ENCODE data around the gene MEGF11.

DNA sequence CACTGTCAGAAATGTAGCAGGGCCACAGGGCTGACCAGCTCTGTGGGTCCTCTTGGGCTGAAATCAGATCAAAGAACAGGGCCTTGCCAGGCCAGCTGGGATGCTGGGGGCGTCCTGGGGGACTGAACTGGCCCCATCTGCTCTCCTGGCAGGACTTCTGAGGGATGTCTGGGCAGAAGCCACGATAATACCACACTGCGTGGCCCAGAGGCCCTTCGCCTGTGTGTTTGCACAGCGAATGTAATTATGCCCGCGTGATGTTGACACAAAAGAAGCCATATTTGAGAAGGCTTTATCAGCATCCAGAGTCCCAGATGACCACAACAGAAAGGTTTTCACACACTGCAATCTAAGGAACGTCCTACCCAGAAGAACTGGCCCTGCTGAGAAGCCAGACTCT is 210.3 kb downstream of the MEGF11 start:
- TF ChIP-seq, protein P1, sequence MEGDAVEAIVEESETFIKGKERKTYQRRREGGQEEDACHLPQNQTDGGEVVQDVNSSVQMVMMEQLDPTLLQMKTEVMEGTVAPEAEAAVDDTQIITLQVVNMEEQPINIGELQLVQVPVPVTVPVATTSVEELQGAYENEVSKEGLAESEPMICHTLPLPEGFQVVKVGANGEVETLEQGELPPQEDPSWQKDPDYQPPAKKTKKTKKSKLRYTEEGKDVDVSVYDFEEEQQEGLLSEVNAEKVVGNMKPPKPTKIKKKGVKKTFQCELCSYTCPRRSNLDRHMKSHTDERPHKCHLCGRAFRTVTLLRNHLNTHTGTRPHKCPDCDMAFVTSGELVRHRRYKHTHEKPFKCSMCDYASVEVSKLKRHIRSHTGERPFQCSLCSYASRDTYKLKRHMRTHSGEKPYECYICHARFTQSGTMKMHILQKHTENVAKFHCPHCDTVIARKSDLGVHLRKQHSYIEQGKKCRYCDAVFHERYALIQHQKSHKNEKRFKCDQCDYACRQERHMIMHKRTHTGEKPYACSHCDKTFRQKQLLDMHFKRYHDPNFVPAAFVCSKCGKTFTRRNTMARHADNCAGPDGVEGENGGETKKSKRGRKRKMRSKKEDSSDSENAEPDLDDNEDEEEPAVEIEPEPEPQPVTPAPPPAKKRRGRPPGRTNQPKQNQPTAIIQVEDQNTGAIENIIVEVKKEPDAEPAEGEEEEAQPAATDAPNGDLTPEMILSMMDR (IDR thresholded peaks at IDR 0.05): no peak
- TF ChIP-seq EZH2 (IDR thresholded peaks at IDR 0.05) (no peak), EZH2phosphoT487 (IDR thresholded peaks at IDR 0.05) (no peak)

Data from neural progenitor cell (in vitro differentiated cells).